ENCODE measurements around the gene STRIP2. TPM values are rescaled to one million over a fixed set of nuclear protein-coding genes. Genes with fewer than 3 reads are reported as not detected.
"Not testable (repeated sequence)": the region's sequence is repeated elsewhere in the genome, so short reads cannot be mapped to it uniquely, and the experiment has no call there.

The STRIP2 gene
- polyA plus RNA-seq, 1 donor from 2014 or later: 7.4 TPM

- Histone ChIP-seq H3K9me2 (ENCODE audit: insufficient read depth, low read length) (no peaks in the 10 kb centered on the region), H3K9ac (ENCODE audit: low read length) (no peak overlapping the region), H2AFZ (ENCODE audit: low read depth, low read length) (no peak overlapping the region), H3K79me2 (replicated peaks; ENCODE audit: insufficient read depth, low read length) (no peaks in the 10 kb centered on the region), H3K4me2 (ENCODE audit: low read length) (no peak overlapping the region), H3K4me3 (ENCODE audit: low read length) (no peak overlapping the region), H3K27ac (ENCODE audit: low read length) (no peak overlapping the region), H4K20me1 (ENCODE audit: insufficient read depth) (no peaks in the 10 kb centered on the region), H3K9me3 (ENCODE audit: low read length) (no peaks in the 10 kb centered on the region), H3K36me3 (ENCODE audit: insufficient read depth, low read length) (no peaks in the 10 kb centered on the region), H3K27me3 (ENCODE audit: insufficient read depth, low read depth, low read length) (no peaks in the 10 kb centered on the region), H3F3A (ENCODE audit: insufficient read depth, low read length, poor library complexity, severe bottlenecking) (no peaks in the 10 kb centered on the region)
- TF ChIP-seq RAD21 (conservative IDR thresholded peaks at IDR 0.05): no peak
- no peak for TF ChIP-seq SMC3 (conservative IDR thresholded peaks at IDR 0.05; ENCODE audit: poor library complexity)
- TF ChIP-seq REST (IDR thresholded peaks at IDR 0.05; ENCODE audit: borderline replicate concordance): no peak
These were observed 98.1 kb downstream of the STRIP2 start for GRCh38 chr7:129532375-129532774.

- not testable (repeated sequence) for H3K9me3 ChIP-seq (ENCODE audit: low read length); H3F3A ChIP-seq (ENCODE audit: insufficient read depth, low read length, poor library complexity, severe bottlenecking); H3K9ac ChIP-seq (ENCODE audit: low read length); H3K9me2 ChIP-seq (ENCODE audit: insufficient read depth, low read length); H2AFZ ChIP-seq (ENCODE audit: low read depth, low read length); H3K27ac ChIP-seq (ENCODE audit: low read length); H3K79me2 ChIP-seq (replicated peaks; ENCODE audit: insufficient read depth, low read length); H3K4me3 ChIP-seq (ENCODE audit: low read length); H3K4me2 ChIP-seq (ENCODE audit: low read length); H3K36me3 ChIP-seq (ENCODE audit: insufficient read depth, low read length); H3K27me3 ChIP-seq (ENCODE audit: insufficient read depth, low read depth, low read length); H4K20me1 ChIP-seq (ENCODE audit: insufficient read depth)
These were observed 100.5 kb downstream of the STRIP2 start for GRCh38 chr7:129534558-129535274.

GRCh38 chr7:129535896-129536295, 101.7 kb downstream of the STRIP2 start:
- no peaks in the 10 kb centered on the region for H3F3A ChIP-seq (ENCODE audit: insufficient read depth, low read length, poor library complexity, severe bottlenecking)
- TF ChIP-seq MXI1 (conservative IDR thresholded peaks at IDR 0.05; ENCODE audit: poor library complexity, severe bottlenecking) (no peak), RAD21 (conservative IDR thresholded peaks at IDR 0.05) (no peak), TAF1 (IDR thresholded peaks at IDR 0.05; ENCODE audit: low read depth) (no peak), REST (IDR thresholded peaks at IDR 0.05; ENCODE audit: borderline replicate concordance) (no peak), CTCF (IDR thresholded peaks at IDR 0.05; ENCODE audit: poor library complexity, severe bottlenecking) (no peak), POLR2AphosphoS5 (IDR thresholded peaks at IDR 0.05) (no peak), SMC3 (conservative IDR thresholded peaks at IDR 0.05; ENCODE audit: poor library complexity) (no peak), EZH2 (IDR thresholded peaks at IDR 0.05; ENCODE audit: borderline replicate concordance, insufficient read depth, low read length, poor library complexity, severe bottlenecking) (no peak), EP300 (conservative IDR thresholded peaks at IDR 0.05; ENCODE audit: poor library complexity, severe bottlenecking) (no peak)
- no peak overlapping the region for H3K4me3 ChIP-seq (ENCODE audit: low read length)

More at GRCh38 chr7:129535896-129536295, 101.7 kb downstream of the STRIP2 start:
- Histone ChIP-seq H3K9me2 (ENCODE audit: insufficient read depth, low read length) (no peaks in the 10 kb centered on the region), H2AFZ (ENCODE audit: low read depth, low read length) (no peak overlapping the region), H3K27ac (ENCODE audit: low read length) (no peak overlapping the region), H3K9ac (ENCODE audit: low read length) (no peak overlapping the region), H3K4me2 (ENCODE audit: low read length) (no peak overlapping the region), H3K79me2 (replicated peaks; ENCODE audit: insufficient read depth, low read length) (no peaks in the 10 kb centered on the region), H3K9me3 (ENCODE audit: low read length) (no peaks in the 10 kb centered on the region), H4K20me1 (ENCODE audit: insufficient read depth) (no peaks in the 10 kb centered on the region), H3K27me3 (ENCODE audit: insufficient read depth, low read depth, low read length) (no peaks in the 10 kb centered on the region), H3K36me3 (ENCODE audit: insufficient read depth, low read length) (no peaks in the 10 kb centered on the region)

All from neural cell (in vitro differentiated cells).